HG02981 (cell line): ENCODE data around the gene TPPP.

Source experiments
- ATAC-seq: cut with Tn5 transposase; IDR thresholded peaks from one replicate; pipeline ENCODE4 v1.9.1; 2021; ENCODE audit warnings: mild to moderate bottlenecking, moderate library complexity; ENCODE audit not compliant: unreplicated experiment

Gene TPPP

DNA sequence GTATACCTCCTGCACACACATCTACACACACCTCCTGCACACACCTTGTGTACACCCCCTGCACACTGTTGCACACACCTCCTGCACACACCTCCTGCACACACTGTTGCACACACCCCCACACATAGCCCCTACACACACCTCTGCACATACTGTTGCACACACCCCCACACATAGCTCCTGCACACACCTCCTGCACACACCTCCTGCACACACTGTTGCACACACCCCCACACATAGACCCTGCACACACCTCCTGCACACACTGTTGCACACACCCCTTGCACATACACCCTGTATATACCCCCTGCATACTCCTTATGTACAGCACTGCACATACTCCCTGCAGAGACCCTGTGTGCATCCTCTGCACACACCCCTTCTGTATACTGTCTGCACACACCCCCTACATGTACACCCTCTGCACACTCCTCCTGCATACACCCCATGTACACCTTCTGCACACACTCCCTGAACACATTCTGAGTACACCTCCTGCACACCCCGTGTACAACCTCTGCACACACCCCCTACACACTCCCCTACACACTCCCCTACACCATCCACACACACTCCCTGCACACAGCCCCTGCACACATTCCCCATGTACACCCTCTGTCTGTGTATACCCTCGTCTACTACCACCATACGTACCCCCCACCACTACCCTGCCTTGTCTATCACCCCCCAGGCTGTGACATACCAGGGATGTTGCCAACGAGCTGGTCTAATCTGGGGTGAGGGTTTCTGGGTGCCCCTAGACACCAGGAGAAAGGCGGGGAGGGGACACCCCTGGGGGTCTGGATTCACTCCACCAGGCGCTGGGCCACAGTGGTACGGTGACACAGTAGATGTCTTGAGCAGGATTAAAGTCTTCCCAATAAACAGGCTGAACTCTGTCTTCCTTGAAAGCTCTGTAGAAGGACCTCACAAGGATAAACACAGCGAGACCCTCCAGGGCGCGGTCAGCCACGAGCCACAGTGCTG is 82.1 kb downstream of the TPPP start:
- ATAC-seq: no peak

- no peak for ATAC-seq
Measured at GRCh38 chr5:610011-610743, 83.0 kb downstream of the TPPP start.
